Fibroblast of upper back skin (primary cell): ENCODE results near the gene DNAJA4.

ENCODE experiments used
- DNase-seq: peaks from one replicate; pipeline ENCODE4 v3.0.0-alpha.2; 2013

The DNAJA4 gene

DNA sequence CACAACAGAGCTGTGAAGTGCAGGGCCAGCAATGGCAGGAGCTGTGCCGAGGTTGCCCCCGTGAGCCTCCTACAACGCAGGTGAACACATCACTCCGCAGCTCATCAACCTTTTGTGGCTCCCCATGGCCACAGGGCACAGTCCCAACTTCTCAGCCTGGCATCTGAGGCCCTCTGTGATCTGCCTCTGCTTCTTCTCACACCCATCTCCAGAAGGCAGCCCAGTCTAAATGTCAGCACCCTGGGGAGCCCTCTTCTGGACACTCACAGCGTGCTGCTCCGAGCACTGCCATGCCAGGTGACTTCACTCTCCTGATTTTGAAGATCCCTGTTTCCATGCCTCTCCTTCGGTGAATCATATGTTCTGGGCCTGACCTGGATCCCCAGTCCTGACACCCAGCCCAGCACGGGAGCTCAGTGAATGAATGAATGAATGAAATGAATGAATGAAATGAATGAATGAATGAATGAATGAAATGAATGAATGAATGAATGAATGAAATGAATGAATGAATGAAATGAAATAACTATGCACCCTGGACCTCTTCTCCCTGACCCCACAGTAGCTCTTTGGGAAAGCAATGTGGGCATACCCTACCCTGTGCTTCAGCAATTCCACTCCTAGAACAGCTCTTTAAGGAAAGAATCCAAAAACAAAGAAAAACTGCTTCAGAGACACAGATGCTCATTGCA, 52.9 kb downstream of the DNAJA4 start:
- no peak for DNase-seq

GRCh38 chr15:78319588-78319987, 55.2 kb downstream of the DNAJA4 start:
- DNase-seq = no peak

DNA sequence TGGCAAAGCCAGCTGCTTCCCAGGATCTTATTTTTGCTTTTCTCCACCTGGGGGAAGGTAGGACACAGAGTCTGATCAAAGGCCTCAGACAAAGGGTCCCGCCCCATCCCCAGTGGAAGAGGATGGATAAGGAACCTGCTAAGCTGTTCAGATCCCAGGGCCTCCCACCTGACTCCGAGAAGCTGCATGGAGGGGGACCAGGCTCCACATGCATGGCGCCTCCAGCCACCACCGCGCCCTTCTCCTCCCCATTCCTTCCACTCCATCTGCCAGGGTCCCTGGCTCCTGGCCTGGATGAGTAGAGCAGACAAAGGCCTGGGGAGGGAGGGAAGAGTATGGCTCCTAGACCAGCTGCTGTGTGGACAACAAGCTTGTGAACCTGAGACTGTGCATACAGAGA, 55.8 kb downstream of the DNAJA4 start:
- DNase-seq = no peak

- DNase-seq = no peak
Measured at GRCh38 chr15:78321041-78321570, 56.7 kb downstream of the DNAJA4 start.

DNA sequence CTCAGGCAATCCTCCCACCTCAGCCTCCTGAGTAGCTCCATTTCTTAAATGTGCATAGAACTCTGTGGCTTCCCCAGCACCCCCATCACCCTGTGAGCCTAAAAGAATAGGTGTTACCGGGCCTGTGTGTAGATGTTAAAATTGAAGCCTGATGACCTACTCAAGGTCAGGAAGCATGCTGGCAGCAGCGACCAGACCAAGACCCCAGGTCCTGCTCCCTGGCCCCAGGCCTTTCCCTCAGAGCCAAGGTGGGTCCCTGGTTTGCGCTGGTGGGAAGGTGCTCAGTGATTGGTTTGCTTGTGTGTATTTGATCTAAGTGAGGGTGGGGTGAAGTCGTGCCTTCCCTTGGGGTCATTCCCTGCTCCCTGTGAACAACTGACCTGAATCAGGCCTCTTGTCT, 57.4 kb downstream of the DNAJA4 start:
- no peak for DNase-seq

DNA sequence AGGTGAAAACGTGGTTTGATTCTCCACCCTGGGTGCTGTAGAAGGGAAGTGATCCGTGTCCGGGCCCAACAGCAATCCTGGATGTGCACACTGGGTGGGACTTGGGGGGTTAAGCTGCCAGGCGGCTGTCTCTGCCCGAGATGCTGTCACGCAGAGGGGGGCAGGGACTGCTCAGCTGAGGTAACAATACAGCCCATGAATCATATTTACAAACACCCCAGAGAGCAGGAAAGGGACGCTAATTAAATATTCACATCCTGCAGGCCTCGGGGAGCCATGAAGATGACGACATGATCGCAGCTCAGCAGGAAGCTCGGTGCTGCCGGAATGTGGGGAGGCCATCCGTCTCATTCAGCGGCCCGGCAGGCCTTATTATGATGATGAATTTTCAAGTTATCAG, 57.9 kb downstream of the DNAJA4 start:
- DNase-seq = peak; percentile 81

DNA sequence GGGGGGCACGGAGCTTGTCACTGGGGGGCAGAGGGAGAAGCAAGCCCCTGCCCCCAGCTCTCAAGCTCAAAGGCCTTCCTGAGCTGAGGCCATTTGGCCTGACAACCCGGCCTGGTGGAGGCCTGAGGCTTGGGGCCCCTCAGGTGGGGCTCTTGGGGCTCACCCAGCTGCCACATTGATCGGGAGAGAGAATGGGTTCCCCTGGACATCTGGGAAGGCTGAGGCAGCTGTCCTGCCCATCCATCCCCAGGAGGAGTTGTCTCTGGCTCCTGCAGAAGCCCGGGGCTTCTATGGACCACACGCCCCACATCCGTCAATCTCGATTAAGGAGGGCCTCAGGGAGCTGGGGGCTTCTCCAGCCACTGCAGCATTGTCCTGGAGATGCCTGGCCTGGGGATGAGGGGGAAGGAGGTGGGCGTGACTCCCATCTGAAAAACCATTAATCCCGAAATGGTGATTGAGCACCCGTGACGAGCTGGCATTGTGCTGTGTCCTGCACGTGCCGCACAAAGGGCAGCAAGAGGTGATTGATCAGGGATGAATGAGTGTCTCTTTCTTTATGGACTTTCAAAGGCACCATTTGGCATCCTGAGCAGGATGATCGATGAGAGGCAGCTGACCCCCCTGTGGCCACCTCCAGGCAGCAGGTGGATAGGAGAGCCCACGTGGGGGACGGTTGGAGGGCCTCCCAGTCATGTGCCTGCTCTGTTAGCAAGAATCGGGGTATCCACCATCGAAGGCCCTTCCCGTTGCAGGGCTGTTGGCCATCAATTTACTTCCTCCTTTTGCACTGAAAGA, 58.6 kb downstream of the DNAJA4 start:
- no peak for DNase-seq

DNA sequence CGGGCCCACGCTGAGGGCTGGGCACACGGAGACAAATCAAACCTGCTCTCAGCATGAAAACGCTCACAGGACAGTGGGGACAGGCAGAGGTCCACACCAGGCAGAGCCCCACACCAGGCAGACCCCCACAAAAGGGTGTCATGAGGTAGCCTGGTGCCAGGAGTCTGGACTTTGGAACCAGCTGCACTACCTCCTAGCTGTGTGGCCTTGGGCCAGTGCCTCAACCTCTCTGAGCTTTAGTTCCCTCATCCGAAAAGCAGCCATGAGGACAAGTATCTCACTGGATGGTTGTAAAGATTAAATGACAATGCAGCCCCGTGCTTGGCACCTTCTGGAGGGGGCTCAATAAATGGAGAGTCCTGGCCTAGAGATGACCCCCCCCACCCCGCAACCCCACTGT, 59.3 kb downstream of the DNAJA4 start:
- no peak for DNase-seq

- DNase-seq = no peak
Measured at GRCh38 chr15:78324144-78324543, 59.8 kb downstream of the DNAJA4 start.

DNA sequence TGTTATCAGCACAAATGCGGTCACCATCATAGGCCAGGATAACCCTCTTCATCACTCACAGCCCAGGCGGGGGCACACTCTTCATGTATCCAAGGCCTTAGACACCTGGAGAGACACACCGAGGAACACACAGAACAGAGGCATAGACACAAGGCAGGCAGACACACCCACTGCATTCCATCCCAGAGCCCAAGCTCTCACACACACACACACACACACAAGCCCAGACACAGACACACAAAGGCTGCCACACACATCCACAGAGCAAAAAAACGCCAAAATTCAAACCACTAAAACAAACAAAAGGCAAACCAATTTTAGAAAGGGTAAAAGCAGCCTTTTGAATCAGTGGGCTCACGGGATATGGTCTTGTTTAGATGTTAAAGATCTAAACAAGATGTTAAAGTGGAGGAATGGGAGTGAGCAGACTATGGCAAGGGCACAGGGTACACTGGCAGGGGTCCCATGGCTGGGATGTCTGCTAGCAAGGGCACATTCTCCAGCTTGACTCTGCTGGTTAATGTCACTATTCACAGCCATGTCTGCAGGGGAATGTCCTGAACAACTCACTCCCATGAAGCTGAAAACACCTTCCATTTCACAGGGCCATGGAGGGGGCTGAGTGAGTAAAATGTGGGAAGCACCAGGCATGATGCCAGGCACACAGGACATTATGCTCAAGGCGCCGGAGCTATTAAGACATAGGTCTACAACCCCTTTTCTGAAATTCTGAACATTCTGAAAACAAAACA, 60.9 kb downstream of the DNAJA4 start:
- DNase-seq = peak; percentile 50

- no peak for DNase-seq
Measured at GRCh38 chr15:78327466-78327865, 63.1 kb downstream of the DNAJA4 start.

GRCh38 chr15:78329625-78330024, 65.3 kb downstream of the DNAJA4 start:
- DNase-seq = no peak
